H1 (cell line): ENCODE measurements around the gene AQP6. TPM values are rescaled to one million over a fixed set of nuclear protein-coding genes. Genes with fewer than 3 reads are reported as not detected.

Experiments used
- CTCF ChIA-PET: fragments of 300-600 bp; sonication (Branson Sonifier 250); formaldehyde crosslinking; loops from one replicate; lab custom pipeline; 2021; ENCODE audit not compliant: partially characterized antibody; lab: Charles Lee
- POLR2A ChIA-PET: fragments of 300-600 bp; sonication (Branson Sonifier 250); formaldehyde crosslinking; loops from one replicate; lab custom pipeline; 2021; ENCODE audit warnings: inconsistent platforms; ENCODE audit not compliant: partially characterized antibody; lab: Charles Lee
- DNase-seq, 2 experiments: peaks; one replicate each; pipeline versions ENCODE4 v3.0.0 to v3.0.0-alpha.2; 2010 to 2022; ENCODE audit warnings: low spot score in 2 of 2, low read depth in 1 of 2, mixed read lengths in 1 of 2
- FAIRE-seq: peaks from 2 replicates; lab custom pipeline; 2011; peaks lifted over from hg19 to GRCh38; lab: Jason Lieb, UNC
- H2AFZ ChIP-seq: 2 replicates; pipeline ENCODE4 v1.8.1; 2012; ENCODE audit warnings: low read length, inconsistent platforms
- H2AK5ac ChIP-seq: 2 replicates; pipeline ENCODE4 v1.6.1; 2013; ENCODE audit warnings: low read depth, low read length
- H2BK120ac ChIP-seq: replicated peaks from 2 replicates; pipeline ENCODE3; 2013; ENCODE audit warnings: low read depth, low read length, inconsistent platforms
- H2BK12ac ChIP-seq: 2 replicates; pipeline ENCODE4 v1.6.1; 2013; ENCODE audit warnings: low read depth, low read length
- H2BK15ac ChIP-seq: 2 replicates; pipeline ENCODE4 v1.6.1; 2013; ENCODE audit warnings: low read length
- H2BK20ac ChIP-seq: 2 replicates; pipeline ENCODE4 v1.6.1; 2013; ENCODE audit warnings: low read length
- H2BK5ac ChIP-seq: 2 replicates; pipeline ENCODE4 v1.6.1; 2013; ENCODE audit warnings: low read depth, low read length
- H3K14ac ChIP-seq: 2 replicates; pipeline ENCODE4 v1.6.1; 2013; ENCODE audit warnings: inconsistent platforms; ENCODE audit not compliant: insufficient read length
- H3K18ac ChIP-seq: 2 replicates; pipeline ENCODE4 v1.6.1; 2013; ENCODE audit warnings: low read length; ENCODE audit errors: extremely low read depth
- H3K23ac ChIP-seq: 2 replicates; pipeline ENCODE4 v1.6.1; 2013; ENCODE audit warnings: inconsistent platforms; ENCODE audit not compliant: insufficient read length
- H3K23me2 ChIP-seq: 2 replicates; pipeline ENCODE4 v1.6.1; 2013; ENCODE audit warnings: low read depth, low read length
- H3K27ac ChIP-seq: 2 replicates; pipeline ENCODE4 v1.6.1; 2011; ENCODE audit warnings: low read depth, low read length, inconsistent platforms
- H3K27me3 ChIP-seq, 4 experiments: replicated peaks in 1 of 4; 1 replicate in 1 of 4; 2 replicates in 3 of 4; pipeline versions ENCODE4 v1.6.1 to v1.8.1; 2011 to 2013; ENCODE audit warnings: low read length in 3 of 4, mild to moderate bottlenecking in 3 of 4, inconsistent platforms in 2 of 4, mixed read lengths in 2 of 4, moderate library complexity in 1 of 4; ENCODE audit not compliant: control insufficient read depth in 3 of 4, insufficient read depth in 3 of 4; ENCODE audit errors: extremely low read depth in 1 of 4
- H3K36me3 ChIP-seq, 4 experiments: 2 replicates each; pipeline versions ENCODE4 v1.6.1 to v1.8.1; 2011 to 2013; ENCODE audit warnings: mild to moderate bottlenecking in 4 of 4, low read length in 3 of 4, moderate library complexity in 2 of 4, control low read depth in 1 of 4, inconsistent platforms in 1 of 4; ENCODE audit not compliant: insufficient read depth in 4 of 4, control insufficient read depth in 2 of 4
- H3K4ac ChIP-seq: replicated peaks from 2 replicates; pipeline ENCODE3; 2013; ENCODE audit warnings: low read length, low read depth, mixed read lengths, inconsistent platforms; ENCODE audit not compliant: insufficient read length
- H3K4me1 ChIP-seq, 4 experiments: replicated peaks in 1 of 4; 1 replicate in 1 of 4; 2 replicates in 3 of 4; pipeline versions ENCODE4 v1.6.1 to v1.8.1; 2011 to 2013; ENCODE audit warnings: low read length in 3 of 4, inconsistent platforms in 2 of 4, mixed read lengths in 1 of 4; ENCODE audit not compliant: insufficient read depth in 4 of 4, control insufficient read depth in 3 of 4
- H3K4me2 ChIP-seq, 2 experiments: 2 replicates each; pipeline versions ENCODE4 v1.6.1 to v1.8.1; 2011 to 2013; ENCODE audit warnings: low read depth in 2 of 2, low read length in 2 of 2, control low read depth in 1 of 2, inconsistent platforms in 1 of 2, mild to moderate bottlenecking in 1 of 2; ENCODE audit not compliant: insufficient read depth in 1 of 2
- H3K4me3 ChIP-seq, 4 experiments: fragments of 200-600, 300-600 bp in 1 of 4; sonication (generic), shearing (Covaris generic), sonication (Bioruptor Twin) in 1 of 4; 2 replicates each; pipeline versions ENCODE4 v1.5.1 to v1.8.1; 2011 to 2016; ENCODE audit warnings: low read length in 4 of 4, low read depth in 3 of 4, control low read depth in 2 of 4, inconsistent platforms in 2 of 4, mild to moderate bottlenecking in 2 of 4, mixed read lengths in 1 of 4, moderate library complexity in 1 of 4; ENCODE audit not compliant: insufficient read depth in 2 of 4; ENCODE audit errors: extremely low read depth in 1 of 4
- H3K56ac ChIP-seq: replicated peaks from 2 replicates; pipeline ENCODE3; 2013; ENCODE audit warnings: low read depth, mild to moderate bottlenecking, mixed read lengths, low read length, inconsistent platforms; ENCODE audit not compliant: insufficient read length
- H3K79me1 ChIP-seq: 2 replicates; pipeline ENCODE4 v1.6.1; 2013; ENCODE audit warnings: low read depth, low read length, control low read depth
- H3K79me2 ChIP-seq, 2 experiments: 2 replicates each; pipeline versions ENCODE4 v1.6.1 to v1.8.1; 2012 to 2013; ENCODE audit warnings: low read length in 2 of 2, mild to moderate bottlenecking in 2 of 2, inconsistent platforms in 1 of 2; ENCODE audit not compliant: insufficient read depth in 2 of 2, control insufficient read depth in 1 of 2
- H3K9ac ChIP-seq, 4 experiments: replicated peaks in 1 of 4; 1 replicate in 1 of 4; 2 replicates in 3 of 4; pipeline versions ENCODE4 v1.6.1 to v1.8.1; 2011 to 2013; ENCODE audit warnings: low read depth in 3 of 4, low read length in 3 of 4, control low read depth in 2 of 4, mild to moderate bottlenecking in 2 of 4, moderate library complexity in 2 of 4, inconsistent platforms in 1 of 4; ENCODE audit errors: extremely low read depth in 1 of 4
- H3K9me3 ChIP-seq, 2 experiments: 2 replicates each; pipeline versions ENCODE4 v1.6.1 to v1.8.1; 2012 to 2013; ENCODE audit warnings: mild to moderate bottlenecking in 2 of 2, moderate library complexity in 2 of 2, control low read depth in 1 of 2, inconsistent platforms in 1 of 2, low read depth in 1 of 2, low read length in 1 of 2, mixed read lengths in 1 of 2; ENCODE audit not compliant: insufficient read depth in 2 of 2
- H4K20me1 ChIP-seq, 2 experiments: replicated peaks in 1 of 2; 2 replicates each; pipeline versions ENCODE3 to v1.8.1; 2011 to 2013; ENCODE audit warnings: inconsistent platforms in 2 of 2, low read length in 2 of 2, mild to moderate bottlenecking in 1 of 2; ENCODE audit not compliant: insufficient read depth in 2 of 2, control insufficient read depth in 1 of 2
- H4K5ac ChIP-seq: 2 replicates; pipeline ENCODE4 v1.6.1; 2013; ENCODE audit warnings: low read length, low read depth, mixed read lengths, inconsistent platforms; ENCODE audit not compliant: insufficient read length
- H4K8ac ChIP-seq: 2 replicates; pipeline ENCODE4 v1.8.0; 2013; ENCODE audit warnings: mild to moderate bottlenecking, moderate library complexity, low read length, inconsistent platforms; ENCODE audit not compliant: insufficient read depth; ENCODE audit errors: extremely low read depth
- H4K91ac ChIP-seq: replicated peaks from 2 replicates; pipeline ENCODE3; 2013; ENCODE audit warnings: low read length, mixed read lengths, inconsistent platforms; ENCODE audit not compliant: insufficient read length
- BCL11A ChIP-seq, 2 experiments: IDR thresholded peaks; one replicate each; pipeline ENCODE4 v1.6.1; 2011; ENCODE audit warnings: low read depth in 2 of 2, low read length in 2 of 2, mild to moderate bottlenecking in 2 of 2
- CBX8 ChIP-seq: fragments of 300-800, 300-1000 bp; sonication (generic); IDR thresholded peaks from 2 replicates; pipeline ENCODE4 v1.7.1; 2016; ENCODE audit warnings: low read depth, low read length, borderline replicate concordance
- E2F6 ChIP-seq: IDR thresholded peaks from 2 replicates; pipeline ENCODE4 v1.6.1; 2012; ENCODE audit warnings: inconsistent platforms
- EP300 ChIP-seq, 2 experiments: IDR thresholded peaks; 1 replicate in 1 of 2; 2 replicates in 1 of 2; pipeline ENCODE4 v1.6.1; 2011 to 2012; ENCODE audit warnings: low read depth in 2 of 2, low read length in 2 of 2, mild to moderate bottlenecking in 2 of 2, borderline replicate concordance in 1 of 2, inconsistent platforms in 1 of 2, moderate library complexity in 1 of 2
- EZH2 ChIP-seq: fragments of 200-600 bp; sonication (generic); IDR thresholded peaks from 2 replicates; pipeline ENCODE4 v1.7.1; 2012; ENCODE audit warnings: low read depth, mild to moderate bottlenecking, moderate library complexity, low read length, inconsistent platforms; ENCODE audit not compliant: severe bottlenecking
- GABPA ChIP-seq: IDR thresholded peaks from 2 replicates; pipeline ENCODE4 v1.6.1; 2011; ENCODE audit warnings: mild to moderate bottlenecking, low read length, moderate library complexity, borderline replicate concordance; ENCODE audit not compliant: insufficient read depth
- KDM1A ChIP-seq: fragments of 200-600, 300-600 bp; sonication (generic); IDR thresholded peaks from 2 replicates; pipeline ENCODE4 v1.7.1; 2016; ENCODE audit warnings: mild to moderate bottlenecking, low read length, borderline replicate concordance
- KDM4A ChIP-seq: IDR thresholded peaks from one replicate; pipeline ENCODE4 v1.7.1; 2012; ENCODE audit warnings: low read depth, mild to moderate bottlenecking, moderate library complexity, low read length, inconsistent platforms; ENCODE audit not compliant: severe bottlenecking
- NANOG ChIP-seq: IDR thresholded peaks from 2 replicates; pipeline ENCODE4 v1.6.1; 2011; ENCODE audit warnings: low read length, low read depth, mild to moderate bottlenecking, inconsistent platforms; ENCODE audit not compliant: insufficient read depth, poor library complexity, severe bottlenecking
- SP2 ChIP-seq: IDR thresholded peaks from 2 replicates; pipeline ENCODE4 v1.6.1; 2012; ENCODE audit warnings: mild to moderate bottlenecking, low read length, inconsistent platforms
- TAF7 ChIP-seq: optimal IDR thresholded peaks from 2 replicates; pipeline ENCODE3; 2011; ENCODE audit warnings: low read depth, mild to moderate bottlenecking, inconsistent platforms, low read length, moderate library complexity, borderline replicate concordance
- WGBS, 2 experiments: shearing (Covaris generic) in 1 of 2; methylation state at CpG; one replicate each; pipeline versions ENCODE4 v1.1.6 to v1.1.7; 2013 to 2015; ENCODE audit warnings: low lambda C conversion rate in 2 of 2, mixed read lengths in 2 of 2, inconsistent platforms in 1 of 2, low coverage in 1 of 2, missing lambda C conversion rate in 1 of 2; ENCODE audit not compliant: insufficient replicate concordance in 2 of 2, insufficient coverage in 1 of 2, insufficient read length in 1 of 2; ENCODE audit errors: extremely low coverage in 1 of 2, missing lambda C conversion rate in 1 of 2; 5-methylcytosine and 5-hydroxymethylcytosine counted together
- polyA plus RNA-seq, 7 experiments: library from polyadenylated mRNA; depleted of rRNA in 3 of 7; stranded (reverse) in 5 of 7; unstranded in 2 of 7; fragments of >200 nt in 5 of 7; fragments of 200-250 nt in 2 of 7; gene quantifications; 1 replicate in 5 of 7; 2 replicates in 1 of 7; 4 replicates in 1 of 7; pipeline versions ENCODE4 v1.2.1 to v1.2.3, GENCODE V29; 2011 to 2013; ENCODE audit warnings: missing spikeins in 2 of 7, mixed read lengths in 2 of 7
- total RNA-seq: library from RNA; stranded (reverse); fragmentation: NEBNext Ultra II Directional; extraction: Animal tissue kit (Norgen Biotek cat#: 25700); gene quantifications from 2 replicates; pipeline ENCODE4 v1.2.1, GENCODE V29; 2021

AQP6 gene
- total and polyA plus RNA-seq, 2 of the 8 experiments (the other 6 are each of a cell fraction or from before 2014, with no cell fraction given), result 0.03 to 0.17 TPM

GRCh38 chr12:49949866-49950265 lies 22.9 kb upstream of the AQP6 start:
- Histone ChIP-seq H4K8ac (no peak overlapping the region), H3K79me2 (no peaks in the 10 kb centered on the region), H3K36me3 (no peaks in the 10 kb centered on the region), H4K20me1 (no peaks in the 10 kb centered on the region), H2BK5ac (no peak overlapping the region), H3K23ac (no peak overlapping the region), H2BK120ac (no peak overlapping the region), H4K91ac (no peak overlapping the region), H4K5ac (no peak overlapping the region), H3K14ac (no peak overlapping the region), H3K4me1 (peaks cover 0 to 6% (median 4%) of the 10 kb centered on the region in 4 experiments; a peak in 5 of 7 replicates), H2AK5ac (no peak overlapping the region), H3K4ac (no peak overlapping the region), H3K18ac (no peak overlapping the region), H2BK12ac (no peak overlapping the region), H3K27me3 (peaks cover 0 to 6% (median 4%) of the 10 kb centered on the region in 4 experiments; a peak in 4 of 7 replicates), H3K4me2 (no peak overlapping the region), H3K4me3 (no peak overlapping the region), H3K56ac (no peak overlapping the region), H2BK15ac (no peak overlapping the region), H3K9me3 (no peaks in the 10 kb centered on the region), H3K9ac (no peak overlapping the region), H3K23me2 (no peaks in the 10 kb centered on the region; the same call in 1 of the 2 replicates), H2BK20ac (no peak overlapping the region), H3K27ac (no peak overlapping the region), H2AFZ (no peak overlapping the region), H3K79me1 (no peaks in the 10 kb centered on the region)
- WGBS, 2 experiments, result 84% methylated on average over 3 of the region's 3 CpGs; no CpG with 5 or more reads in 1 of the 2 experiments
- no peak for FAIRE-seq
- ChIA-PET CTCF (interaction anchor here (0.7 to 7.6 kb wide), 9 partner anchors 9 to 173 kb away, joined by 3 to 104 read pairs (median 4); partner anchors contain the start of gene AQP6), POLR2A (interaction anchor here (1.7 kb wide), 1 partner anchor 17 kb away, joined by 8 read pairs; no protein-coding TSS in a partner anchor)
- no peak for TF ChIP-seq KDM4A
- no peak for TF ChIP-seq TAF7
- no peak for TF ChIP-seq EP300 (IDR thresholded peaks at IDR 0.05; ENCODE audit: borderline replicate concordance in 1 of 2, low read depth in 2 of 2, low read length in 2 of 2)
- no peak for TF ChIP-seq BCL11A (IDR thresholded peaks at IDR 0.05; ENCODE audit: low read depth in 2 of 2, low read length in 2 of 2)
- TF ChIP-seq SP2, result no peak
- no peak for TF ChIP-seq E2F6
- TF ChIP-seq NANOG, result no peak
- TF ChIP-seq EZH2, result no peak
- TF ChIP-seq KDM1A, result no peak
- TF ChIP-seq GABPA, result no peak
- no peak for TF ChIP-seq CBX8
- no peak for DNase-seq
